Fibroblast of lung (primary cell): ENCODE data around the gene IQGAP2. TPM values are rescaled to one million over a fixed set of nuclear protein-coding genes. Genes with fewer than 3 reads are reported as not detected.

Source experiments
- DNase-seq, 2 donors: peaks; one replicate each; pipeline versions ENCODE4 v3.0.0 to v3.0.0-alpha.2; 2010; ENCODE audit warnings: low read depth in 2 of 2
- H2AFZ ChIP-seq: 2 replicates; pipeline ENCODE4 v1.5.1; 2012; ENCODE audit warnings: low read length, control low read depth, inconsistent platforms
- H3K27ac ChIP-seq: 2 replicates; pipeline ENCODE4 v1.5.1; 2011; ENCODE audit warnings: low read length, control low read depth; ENCODE audit not compliant: insufficient read depth
- H3K27me3 ChIP-seq: 2 replicates; pipeline ENCODE4 v1.5.1; 2011; ENCODE audit warnings: mild to moderate bottlenecking, low read length; ENCODE audit not compliant: control insufficient read depth, insufficient read depth
- H3K36me3 ChIP-seq: 2 replicates; pipeline ENCODE4 v1.5.1; 2011; ENCODE audit warnings: low read length; ENCODE audit not compliant: control insufficient read depth, insufficient read depth
- H3K4me1 ChIP-seq: 2 replicates; pipeline ENCODE4 v1.5.1; 2011; ENCODE audit warnings: low read length; ENCODE audit not compliant: control insufficient read depth, insufficient read depth; ENCODE audit errors: extremely low read depth
- H3K4me2 ChIP-seq: 2 replicates; pipeline ENCODE4 v1.5.1; 2011; ENCODE audit warnings: low read length, control low read depth; ENCODE audit not compliant: insufficient read depth; ENCODE audit errors: extremely low read depth
- H3K4me3 ChIP-seq, 4 experiments: fragments of 200-600 bp in 1 of 4; sonication (generic) in 1 of 4; replicated peaks in 1 of 4; 2 replicates each; pipeline ENCODE4 v1.5.1; 2011 to 2016; ENCODE audit warnings: low read length in 4 of 4, low read depth in 3 of 4, mild to moderate bottlenecking in 3 of 4, control low read depth in 2 of 4, inconsistent platforms in 1 of 4, mixed read lengths in 1 of 4; ENCODE audit not compliant: insufficient read depth in 1 of 4; ENCODE audit errors: control extremely low read depth in 1 of 4
- H3K79me2 ChIP-seq: 2 replicates; pipeline ENCODE4 v1.5.1; 2012; ENCODE audit warnings: mild to moderate bottlenecking, low read length, inconsistent platforms; ENCODE audit not compliant: control insufficient read depth, insufficient read depth
- H3K9ac ChIP-seq: 2 replicates; pipeline ENCODE4 v1.5.1; 2011; ENCODE audit warnings: mild to moderate bottlenecking, low read length, control low read depth; ENCODE audit not compliant: insufficient read depth
- H3K9me3 ChIP-seq: 2 replicates; pipeline ENCODE4 v1.5.1; 2012; ENCODE audit warnings: low read depth, low read length; ENCODE audit not compliant: control insufficient read depth, insufficient read depth
- H4K20me1 ChIP-seq: 2 replicates; pipeline ENCODE4 v1.5.1; 2011; ENCODE audit warnings: low read length; ENCODE audit not compliant: control insufficient read depth, insufficient read depth; ENCODE audit errors: extremely low read depth
- EZH2 ChIP-seq: IDR thresholded peaks from 2 replicates; pipeline ENCODE4 v1.5.1; 2012; ENCODE audit warnings: low read length, control low read depth, mild to moderate bottlenecking; ENCODE audit errors: missing control alignments
- polyA plus RNA-seq, 2 donors: library from polyadenylated mRNA; depleted of rRNA in 1 of 2; stranded (reverse) in 1 of 2; unstranded in 1 of 2; fragments of >200 nt; gene quantifications; 2 replicates each; pipeline ENCODE4 v1.2.1, GENCODE V29; 2011 to 2012; ENCODE audit warnings: missing spikeins in 1 of 2
- total RNA-seq: library from RNA; depleted of rRNA; stranded (reverse); fragments of >200 nt; gene quantifications from 2 replicates; pipeline ENCODE4 v1.2.1, GENCODE V29; 2014
- TF ChIP-seq, protein P1 (sequence below), 2 donors: IDR thresholded peaks in 1 of 2; conservative IDR thresholded peaks in 1 of 2; 1 replicate in 1 of 2; 2 replicates in 1 of 2; pipeline ENCODE4 v1.5.1; 2011 to 2012; ENCODE audit warnings: low read length in 2 of 2, control low read depth in 1 of 2, inconsistent platforms in 1 of 2, low read depth in 1 of 2, mild to moderate bottlenecking in 1 of 2

Gene IQGAP2
- total and polyA plus RNA-seq, 2 donors (not counting 1 experiment from before 2014, with no cell fraction given), result 5.1 to 7.9 TPM

- H2AFZ ChIP-seq, result no peak overlapping the region
- H4K20me1 ChIP-seq, result no peaks in the 10 kb centered on the region
- no peak overlapping the region for H3K4me3 ChIP-seq
- H3K27ac ChIP-seq, result no peak overlapping the region
- no peak for TF ChIP-seq EZH2
- TF ChIP-seq, protein P1, sequence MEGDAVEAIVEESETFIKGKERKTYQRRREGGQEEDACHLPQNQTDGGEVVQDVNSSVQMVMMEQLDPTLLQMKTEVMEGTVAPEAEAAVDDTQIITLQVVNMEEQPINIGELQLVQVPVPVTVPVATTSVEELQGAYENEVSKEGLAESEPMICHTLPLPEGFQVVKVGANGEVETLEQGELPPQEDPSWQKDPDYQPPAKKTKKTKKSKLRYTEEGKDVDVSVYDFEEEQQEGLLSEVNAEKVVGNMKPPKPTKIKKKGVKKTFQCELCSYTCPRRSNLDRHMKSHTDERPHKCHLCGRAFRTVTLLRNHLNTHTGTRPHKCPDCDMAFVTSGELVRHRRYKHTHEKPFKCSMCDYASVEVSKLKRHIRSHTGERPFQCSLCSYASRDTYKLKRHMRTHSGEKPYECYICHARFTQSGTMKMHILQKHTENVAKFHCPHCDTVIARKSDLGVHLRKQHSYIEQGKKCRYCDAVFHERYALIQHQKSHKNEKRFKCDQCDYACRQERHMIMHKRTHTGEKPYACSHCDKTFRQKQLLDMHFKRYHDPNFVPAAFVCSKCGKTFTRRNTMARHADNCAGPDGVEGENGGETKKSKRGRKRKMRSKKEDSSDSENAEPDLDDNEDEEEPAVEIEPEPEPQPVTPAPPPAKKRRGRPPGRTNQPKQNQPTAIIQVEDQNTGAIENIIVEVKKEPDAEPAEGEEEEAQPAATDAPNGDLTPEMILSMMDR (conservative IDR thresholded peaks at IDR 0.05 in 1 of 2, IDR thresholded peaks at IDR 0.05 in 1 of 2; ENCODE audit: low read depth in 1 of 2, low read length in 2 of 2), result no peak
- no peaks in the 10 kb centered on the region for H3K9me3 ChIP-seq
- no peaks in the 10 kb centered on the region for H3K4me1 ChIP-seq
- H3K9ac ChIP-seq, result no peak overlapping the region
- no peaks in the 10 kb centered on the region for H3K79me2 ChIP-seq
- no peak for DNase-seq
- H3K4me2 ChIP-seq, result no peak overlapping the region
- no peaks in the 10 kb centered on the region for H3K36me3 ChIP-seq
- H3K27me3 ChIP-seq, result no peaks in the 10 kb centered on the region
Observed at GRCh38 chr5:76493190-76493837, 90.2 kb downstream of the IQGAP2 start.

GRCh38 chr5:76494201-76494600 is 91.1 kb downstream of the IQGAP2 start:
- no peak overlapping the region for H3K9ac ChIP-seq
- H4K20me1 ChIP-seq, result no peaks in the 10 kb centered on the region
- H3K27me3 ChIP-seq, result no peaks in the 10 kb centered on the region
- H3K4me1 ChIP-seq, result no peaks in the 10 kb centered on the region
- no peak overlapping the region for H3K27ac ChIP-seq
- H3K4me2 ChIP-seq, result no peak overlapping the region
- no peak for TF ChIP-seq EZH2
- TF ChIP-seq, protein P1 (conservative IDR thresholded peaks at IDR 0.05 in 1 of 2, IDR thresholded peaks at IDR 0.05 in 1 of 2; ENCODE audit: low read depth in 1 of 2, low read length in 2 of 2), result no peak
- no peak overlapping the region for H3K4me3 ChIP-seq
- H2AFZ ChIP-seq, result no peak overlapping the region
- DNase-seq, result no peak
- no peaks in the 10 kb centered on the region for H3K36me3 ChIP-seq
- H3K79me2 ChIP-seq, result no peaks in the 10 kb centered on the region
- no peaks in the 10 kb centered on the region for H3K9me3 ChIP-seq

GRCh38 chr5:76495870-76496269 is 92.8 kb downstream of the IQGAP2 start:
- Histone ChIP-seq H3K27me3 (no peaks in the 10 kb centered on the region), H4K20me1 (no peaks in the 10 kb centered on the region), H3K4me2 (no peak overlapping the region), H3K9me3 (no peaks in the 10 kb centered on the region), H2AFZ (no peak overlapping the region), H3K27ac (no peak overlapping the region), H3K4me1 (no peaks in the 10 kb centered on the region), H3K79me2 (no peaks in the 10 kb centered on the region), H3K36me3 (no peaks in the 10 kb centered on the region), H3K9ac (no peak overlapping the region), H3K4me3 (no peak overlapping the region)
- no peak for DNase-seq
- TF ChIP-seq, protein P1 (conservative IDR thresholded peaks at IDR 0.05 in 1 of 2, IDR thresholded peaks at IDR 0.05 in 1 of 2; ENCODE audit: low read depth in 1 of 2, low read length in 2 of 2), result no peak
- TF ChIP-seq EZH2, result no peak
